Mesendoderm (in vitro differentiated cells): ENCODE data around the gene CHKB. TPM values are rescaled to one million over a fixed set of nuclear protein-coding genes. Genes with fewer than 3 reads are reported as not detected.

Source experiments
- DNase-seq: peaks from one replicate; pipeline ENCODE4 v3.0.0; 2013
- H2AK5ac ChIP-seq: 2 replicates; pipeline ENCODE4 v1.6.1; 2013; ENCODE audit warnings: low read length, inconsistent platforms
- H2BK120ac ChIP-seq: 2 replicates; pipeline ENCODE4 v1.6.1; 2013; ENCODE audit warnings: low read depth, mild to moderate bottlenecking, low read length, moderate library complexity, mixed read lengths
- H2BK15ac ChIP-seq: replicated peaks from 2 replicates; pipeline ENCODE4 v1.6.1; 2013; ENCODE audit warnings: low read depth, mild to moderate bottlenecking, moderate library complexity
- H2BK5ac ChIP-seq: 2 replicates; pipeline ENCODE4 v1.6.1; 2013; ENCODE audit warnings: low read length, inconsistent platforms
- H3K18ac ChIP-seq: 2 replicates; pipeline ENCODE4 v1.6.1; 2013; ENCODE audit warnings: mild to moderate bottlenecking, low read length, mixed read lengths
- H3K23ac ChIP-seq: one replicate; pipeline ENCODE4 v1.6.1; 2013; ENCODE audit warnings: low read length
- H3K27ac ChIP-seq: 2 replicates; pipeline ENCODE4 v1.5.1; 2013; ENCODE audit warnings: low read depth, mild to moderate bottlenecking, inconsistent platforms, low read length, moderate library complexity
- H3K27me3 ChIP-seq: 2 replicates; pipeline ENCODE4 v1.6.1; 2013; ENCODE audit warnings: low read length, control low read depth, mild to moderate bottlenecking, inconsistent platforms; ENCODE audit not compliant: insufficient read depth, poor library complexity
- H3K36me3 ChIP-seq: 2 replicates; pipeline ENCODE4 v1.6.1; 2013; ENCODE audit warnings: low read length, inconsistent platforms; ENCODE audit not compliant: control insufficient read depth, insufficient read depth
- H3K4ac ChIP-seq: one replicate; pipeline ENCODE4 v1.6.1; 2013; ENCODE audit warnings: low read depth, mild to moderate bottlenecking, low read length, moderate library complexity
- H3K4me1 ChIP-seq: 2 replicates; pipeline ENCODE4 v1.6.1; 2013; ENCODE audit warnings: low read depth, low read length, inconsistent platforms; ENCODE audit not compliant: control insufficient read depth
- H3K4me2 ChIP-seq: 2 replicates; pipeline ENCODE4 v1.6.1; 2013; ENCODE audit warnings: low read length
- H3K4me3 ChIP-seq: 2 replicates; pipeline ENCODE4 v1.5.1; 2013; ENCODE audit warnings: mild to moderate bottlenecking, low read length
- H3K56ac ChIP-seq: one replicate; pipeline ENCODE4 v1.6.1; 2013; ENCODE audit warnings: low read length
- H3K79me1 ChIP-seq: 2 replicates; pipeline ENCODE4 v1.6.1; 2013; ENCODE audit warnings: low read length, inconsistent platforms
- H3K79me2 ChIP-seq: 2 replicates; pipeline ENCODE4 v1.6.1; 2013; ENCODE audit warnings: mild to moderate bottlenecking, low read length; ENCODE audit not compliant: control insufficient read depth, insufficient read depth
- H3K9ac ChIP-seq: 2 replicates; pipeline ENCODE4 v1.6.1; 2013; ENCODE audit warnings: low read length, inconsistent platforms
- H4K5ac ChIP-seq: one replicate; pipeline ENCODE4 v1.6.1; 2013; ENCODE audit warnings: low read length
- H4K8ac ChIP-seq: one replicate; pipeline ENCODE4 v1.6.1; 2013; ENCODE audit warnings: low read depth, mild to moderate bottlenecking, control low read depth, low read length, moderate library complexity
- WGBS: extraction: QIAGEN DNeasy Blood & Tissue Kit; methylation state at CpG from one replicate; pipeline ENCODE4 v1.1.7; 2013; ENCODE audit warnings: low lambda C conversion rate, missing lambda C conversion rate; ENCODE audit not compliant: insufficient coverage; ENCODE audit errors: extremely low coverage; 5-methylcytosine and 5-hydroxymethylcytosine counted together
- polyA plus RNA-seq, 2 experiments: library from polyadenylated mRNA; stranded (reverse); fragments of 200-250 nt; gene quantifications; one replicate each; pipeline ENCODE4 v1.2.3, GENCODE V29; 2013

Gene CHKB
- 28.8 TPM for polyA plus RNA-seq (2013, experiment 1 of 2)
- polyA plus RNA-seq (2013, experiment 2 of 2) = 29.1 TPM

GRCh38 chr22:50582493-50583293 is at the start of gene CHKB:
Gene CHKB, minus strand, starts transcription at chr22:50582849. Its CDS starts 68 bp downstream, at chr22:50582781.
- H3K36me3 ChIP-seq = peaks cover 3% of the 10 kb centered on the region
- peak; percentile 99 for DNase-seq
- no peaks in the 10 kb centered on the region for H3K27me3 ChIP-seq
- H3K4me3 ChIP-seq = peak within 1 kb of the TSS; percentile 93
- peak within 1 kb of the TSS; percentile 90 for H4K8ac ChIP-seq
- no peak within 1 kb of the TSS for H4K5ac ChIP-seq
- WGBS = no CpG with 5 or more reads among the region's 96 CpGs
- peak within 1 kb of the TSS; percentile 82 for H2BK5ac ChIP-seq
- peak within 1 kb of the TSS; percentile 89 for H3K23ac ChIP-seq
- peak within 1 kb of the TSS; percentile 89 for H3K4me2 ChIP-seq
- peak within 1 kb of the TSS; percentile 99 for H3K56ac ChIP-seq
- peaks cover 7% of the 10 kb centered on the region for H3K79me1 ChIP-seq
- peak within 1 kb of the TSS; percentile 97 for H3K27ac ChIP-seq
- peak within 1 kb of the TSS; percentile 98 for H3K9ac ChIP-seq
- H3K79me2 ChIP-seq = peaks cover 6% of the 10 kb centered on the region
- peak within 1 kb of the TSS; percentile 32 for H2BK120ac ChIP-seq
- H3K4me1 ChIP-seq = peaks cover 2% of the 10 kb centered on the region
- no peak within 1 kb of the TSS for H2AK5ac ChIP-seq
- no peak within 1 kb of the TSS for H2BK15ac ChIP-seq
- peak within 1 kb of the TSS; percentile 73 for H3K4ac ChIP-seq
- peak within 1 kb of the TSS; percentile 89 for H3K18ac ChIP-seq

GRCh38 chr22:50630376-50630775 is 47.7 kb upstream of the CHKB start:
- Histone ChIP-seq H3K27me3 (no peaks in the 10 kb centered on the region), H3K36me3 (no peaks in the 10 kb centered on the region)

GRCh38 chr22:50628543-50629134 is 46.0 kb upstream of the CHKB start:
- Histone ChIP-seq H3K4me3 (peak overlapping the region; percentile 49), H2BK120ac (no peak overlapping the region), H4K5ac (no peak overlapping the region), H2BK5ac (peak overlapping the region; percentile 6), H3K36me3 (no peaks in the 10 kb centered on the region), H3K4ac (no peak overlapping the region), H3K18ac (no peak overlapping the region), H2AK5ac (no peak overlapping the region), H3K79me2 (no peaks in the 10 kb centered on the region), H3K23ac (no peak overlapping the region), H3K79me1 (peaks cover 1% of the 10 kb centered on the region), H4K8ac (no peak overlapping the region), H3K27me3 (no peaks in the 10 kb centered on the region), H3K27ac (no peak overlapping the region), H3K4me2 (peak overlapping the region; percentile 66), H3K9ac (peak overlapping the region; percentile 80), H2BK15ac (no peak overlapping the region), H3K4me1 (no peaks in the 10 kb centered on the region), H3K56ac (peak overlapping the region; percentile 85)
- WGBS = 100% methylated on average over 3 of the region's 16 CpGs
- no peak for DNase-seq

More at GRCh38 chr22:50630376-50630775, 47.7 kb upstream of the CHKB start:
- WGBS = no CpG with 5 or more reads among the region's 5 CpGs
- Histone ChIP-seq H3K4me3 (no peak overlapping the region), H3K4me2 (no peak overlapping the region), H3K56ac (no peak overlapping the region), H3K23ac (no peak overlapping the region), H3K79me2 (no peaks in the 10 kb centered on the region), H3K9ac (no peak overlapping the region), H4K8ac (no peak overlapping the region), H3K18ac (no peak overlapping the region), H2BK120ac (no peak overlapping the region), H2BK15ac (no peak overlapping the region), H2BK5ac (no peak overlapping the region), H4K5ac (no peak overlapping the region), H3K79me1 (peaks cover 1% of the 10 kb centered on the region), H2AK5ac (no peak overlapping the region), H3K4ac (no peak overlapping the region), H3K4me1 (no peaks in the 10 kb centered on the region), H3K27ac (no peak overlapping the region)
- no peak for DNase-seq

- Histone ChIP-seq H4K8ac (no peak within 1 kb of the TSS), H3K4me1 (no peaks in the 10 kb centered on the region), H3K27ac (no peak within 1 kb of the TSS), H2BK120ac (no peak within 1 kb of the TSS), H4K5ac (no peak within 1 kb of the TSS), H3K4ac (no peak within 1 kb of the TSS), H3K36me3 (no peaks in the 10 kb centered on the region), H3K4me2 (peak within 1 kb of the TSS; percentile 87), H2BK15ac (no peak within 1 kb of the TSS), H3K27me3 (no peaks in the 10 kb centered on the region), H3K18ac (no peak within 1 kb of the TSS), H3K23ac (no peak within 1 kb of the TSS), H3K79me1 (peaks cover 1% of the 10 kb centered on the region), H3K56ac (peak within 1 kb of the TSS; percentile 93), H2AK5ac (no peak within 1 kb of the TSS), H3K79me2 (no peaks in the 10 kb centered on the region), H3K9ac (peak within 1 kb of the TSS; percentile 81), H3K4me3 (peak within 1 kb of the TSS; percentile 71), H2BK5ac (peak within 1 kb of the TSS; percentile 6)
- DNase-seq = peak; percentile 86
- no CpG with 5 or more reads among the region's 88 CpGs for WGBS
These were observed 45.2 kb upstream of the CHKB start, which contains the start of gene ARSA for GRCh38 chr22:50627642-50628542. Gene ARSA, minus strand, starts transcription at chr22:50628152. Its CDS starts 373 bp downstream, at chr22:50627779.

GRCh38 chr22:50626850-50627641 is 44.4 kb upstream of the CHKB start:
- DNase-seq = no peak
- H3K27ac ChIP-seq = no peak overlapping the region
- no CpG with 5 or more reads among the region's 42 CpGs for WGBS

More at GRCh38 chr22:50626850-50627641, 44.4 kb upstream of the CHKB start:
- Histone ChIP-seq H3K4ac (no peak overlapping the region), H3K79me1 (peaks cover 1% of the 10 kb centered on the region), H3K4me1 (no peaks in the 10 kb centered on the region), H3K27me3 (no peaks in the 10 kb centered on the region), H3K79me2 (no peaks in the 10 kb centered on the region), H3K4me2 (peak overlapping the region; percentile 87), H3K36me3 (no peaks in the 10 kb centered on the region), H2BK5ac (no peak overlapping the region), H2BK120ac (no peak overlapping the region), H3K56ac (peak overlapping the region; percentile 93), H4K5ac (no peak overlapping the region), H2BK15ac (no peak overlapping the region), H3K18ac (no peak overlapping the region), H3K23ac (no peak overlapping the region), H4K8ac (no peak overlapping the region), H3K4me3 (peak overlapping the region; percentile 71), H3K9ac (peak overlapping the region; percentile 81), H2AK5ac (no peak overlapping the region)
